ENCODE results near the gene EPB41L1. TPM values are rescaled to one million over a fixed set of nuclear protein-coding genes. Genes with fewer than 3 reads are reported as not detected.

EPB41L1 gene
- total and polyA plus RNA-seq, 2 experiments from 2014 or later = 24.1 to 48.7 TPM

DNA sequence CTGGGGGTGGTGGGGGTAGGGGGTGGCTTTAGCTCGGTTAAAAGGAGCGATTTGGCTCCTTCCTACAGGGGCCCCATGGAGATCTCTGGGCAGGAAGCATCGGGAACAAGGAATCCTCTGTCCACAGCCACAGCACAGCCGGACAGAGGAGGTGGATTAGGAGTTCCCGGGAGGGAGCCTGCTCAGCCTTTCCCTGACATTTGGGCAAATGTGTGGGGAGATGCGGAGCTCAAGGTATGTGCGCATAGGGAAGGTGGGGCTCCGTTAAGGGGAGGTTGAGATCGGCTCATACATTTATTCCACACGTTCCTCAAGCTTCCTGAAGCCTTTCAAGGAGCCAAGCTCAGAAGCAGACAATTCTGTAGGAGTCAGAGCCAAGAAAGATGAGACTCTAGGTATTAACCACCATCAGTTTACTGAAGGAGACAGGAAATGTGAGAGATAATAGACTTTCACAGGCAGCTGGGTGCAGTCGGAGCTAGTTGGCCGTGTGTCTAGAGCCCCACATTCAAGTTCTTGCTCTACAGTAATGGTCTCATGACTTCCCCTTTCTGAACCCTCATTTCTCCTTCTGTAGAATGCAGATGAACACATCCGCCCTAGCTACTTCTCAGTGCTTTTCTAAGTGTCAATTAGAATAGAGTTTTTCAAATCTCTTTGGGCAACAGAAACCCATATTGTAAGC lies 40.8 kb upstream of the EPB41L1 start (continued):
- TF ChIP-seq ZNF114 (CRISPR knock-in tag; IDR thresholded peaks at IDR 0.05) (no peak), EZH2 (IDR thresholded peaks at IDR 0.05; ENCODE audit: low read depth, unreplicated experiment) (no peak), CREB1 (CRISPR knock-in tag; IDR thresholded peaks at IDR 0.05; ENCODE audit: low read depth) (no peak), STAT1 (IDR thresholded peaks at IDR 0.05; ENCODE audit: unreplicated experiment) (no peak), ZNF331 (CRISPR knock-in tag; IDR thresholded peaks at IDR 0.05; ENCODE audit: low read depth) (no peak), NANOG (IDR thresholded peaks at IDR 0.05; ENCODE audit: borderline replicate concordance) (no peak), EZH2phosphoT487 (IDR thresholded peaks at IDR 0.05; ENCODE audit: unreplicated experiment) (no peak)
- TF ChIP-seq, protein P1, sequence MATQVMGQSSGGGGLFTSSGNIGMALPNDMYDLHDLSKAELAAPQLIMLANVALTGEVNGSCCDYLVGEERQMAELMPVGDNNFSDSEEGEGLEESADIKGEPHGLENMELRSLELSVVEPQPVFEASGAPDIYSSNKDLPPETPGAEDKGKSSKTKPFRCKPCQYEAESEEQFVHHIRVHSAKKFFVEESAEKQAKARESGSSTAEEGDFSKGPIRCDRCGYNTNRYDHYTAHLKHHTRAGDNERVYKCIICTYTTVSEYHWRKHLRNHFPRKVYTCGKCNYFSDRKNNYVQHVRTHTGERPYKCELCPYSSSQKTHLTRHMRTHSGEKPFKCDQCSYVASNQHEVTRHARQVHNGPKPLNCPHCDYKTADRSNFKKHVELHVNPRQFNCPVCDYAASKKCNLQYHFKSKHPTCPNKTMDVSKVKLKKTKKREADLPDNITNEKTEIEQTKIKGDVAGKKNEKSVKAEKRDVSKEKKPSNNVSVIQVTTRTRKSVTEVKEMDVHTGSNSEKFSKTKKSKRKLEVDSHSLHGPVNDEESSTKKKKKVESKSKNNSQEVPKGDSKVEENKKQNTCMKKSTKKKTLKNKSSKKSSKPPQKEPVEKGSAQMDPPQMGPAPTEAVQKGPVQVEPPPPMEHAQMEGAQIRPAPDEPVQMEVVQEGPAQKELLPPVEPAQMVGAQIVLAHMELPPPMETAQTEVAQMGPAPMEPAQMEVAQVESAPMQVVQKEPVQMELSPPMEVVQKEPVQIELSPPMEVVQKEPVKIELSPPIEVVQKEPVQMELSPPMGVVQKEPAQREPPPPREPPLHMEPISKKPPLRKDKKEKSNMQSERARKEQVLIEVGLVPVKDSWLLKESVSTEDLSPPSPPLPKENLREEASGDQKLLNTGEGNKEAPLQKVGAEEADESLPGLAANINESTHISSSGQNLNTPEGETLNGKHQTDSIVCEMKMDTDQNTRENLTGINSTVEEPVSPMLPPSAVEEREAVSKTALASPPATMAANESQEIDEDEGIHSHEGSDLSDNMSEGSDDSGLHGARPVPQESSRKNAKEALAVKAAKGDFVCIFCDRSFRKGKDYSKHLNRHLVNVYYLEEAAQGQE (IDR thresholded peaks at IDR 0.05; ENCODE audit: unreplicated experiment) = no peak

DNA sequence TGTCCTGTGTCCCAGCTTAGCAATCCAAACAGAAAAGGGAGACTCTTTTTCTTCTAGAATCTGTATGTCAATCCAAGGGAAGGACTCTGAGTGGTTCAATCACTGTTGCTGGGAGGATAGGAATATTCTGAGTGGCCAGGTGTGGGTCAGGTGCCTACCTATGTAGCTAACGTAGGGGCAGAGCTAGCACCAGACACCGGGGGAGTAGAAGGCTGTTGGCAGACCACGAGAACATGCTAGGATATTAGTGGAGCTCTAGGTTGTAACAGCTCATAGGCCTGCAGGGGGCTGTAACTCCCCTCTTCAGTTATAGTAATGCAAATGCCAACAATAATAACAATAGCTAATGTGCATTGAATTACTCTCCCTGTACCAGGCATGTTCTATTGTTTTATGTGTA lies 39.8 kb upstream of the EPB41L1 start:
- ATAC-seq = peak; percentile 58
- TF ChIP-seq, protein P2, sequence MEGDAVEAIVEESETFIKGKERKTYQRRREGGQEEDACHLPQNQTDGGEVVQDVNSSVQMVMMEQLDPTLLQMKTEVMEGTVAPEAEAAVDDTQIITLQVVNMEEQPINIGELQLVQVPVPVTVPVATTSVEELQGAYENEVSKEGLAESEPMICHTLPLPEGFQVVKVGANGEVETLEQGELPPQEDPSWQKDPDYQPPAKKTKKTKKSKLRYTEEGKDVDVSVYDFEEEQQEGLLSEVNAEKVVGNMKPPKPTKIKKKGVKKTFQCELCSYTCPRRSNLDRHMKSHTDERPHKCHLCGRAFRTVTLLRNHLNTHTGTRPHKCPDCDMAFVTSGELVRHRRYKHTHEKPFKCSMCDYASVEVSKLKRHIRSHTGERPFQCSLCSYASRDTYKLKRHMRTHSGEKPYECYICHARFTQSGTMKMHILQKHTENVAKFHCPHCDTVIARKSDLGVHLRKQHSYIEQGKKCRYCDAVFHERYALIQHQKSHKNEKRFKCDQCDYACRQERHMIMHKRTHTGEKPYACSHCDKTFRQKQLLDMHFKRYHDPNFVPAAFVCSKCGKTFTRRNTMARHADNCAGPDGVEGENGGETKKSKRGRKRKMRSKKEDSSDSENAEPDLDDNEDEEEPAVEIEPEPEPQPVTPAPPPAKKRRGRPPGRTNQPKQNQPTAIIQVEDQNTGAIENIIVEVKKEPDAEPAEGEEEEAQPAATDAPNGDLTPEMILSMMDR (conservative IDR thresholded peaks at IDR 0.05; ENCODE audit: low read depth in 2 of 2) = no peak
- TF ChIP-seq ZNF331 (CRISPR knock-in tag; IDR thresholded peaks at IDR 0.05; ENCODE audit: low read depth) = no peak
- H3K27ac Mint-ChIP-seq = no peak overlapping the region

More for the DNA sequence above, 39.8 kb upstream of the EPB41L1 start:
- Histone ChIP-seq H3F3A (replicated peaks; ENCODE audit: low read depth) (no peaks in the 10 kb centered on the region), H3K27me3 (ENCODE audit: insufficient read depth) (no peaks in the 10 kb centered on the region), H3K9me2 (ENCODE audit: insufficient read depth) (no peaks in the 10 kb centered on the region), H3K27ac (ENCODE audit: low read depth) (no peak overlapping the region), H3K36me3 (ENCODE audit: insufficient read depth) (no peaks in the 10 kb centered on the region), H4K20me1 (replicated peaks; ENCODE audit: insufficient read depth) (no peaks in the 10 kb centered on the region), H3K79me2 (replicated peaks; ENCODE audit: insufficient read depth) (no peaks in the 10 kb centered on the region), H2AFZ (no peak overlapping the region), H3K4me2 (no peak overlapping the region), H3K4me3 (no peak overlapping the region), H3K4me1 (ENCODE audit: insufficient read depth) (peaks cover 15% of the 10 kb centered on the region)
- DNase-seq (ENCODE audit: low spot score) = no peak
- H3K9me3 Mint-ChIP-seq = no peaks in the 10 kb centered on the region; the same call in 2 of the 3 replicates
- H3K4me3 Mint-ChIP-seq = no peak overlapping the region
- peaks cover 33% of the 10 kb centered on the region for H3K4me1 Mint-ChIP-seq
- H3K36me3 Mint-ChIP-seq (ENCODE audit: low read depth) = no peaks in the 10 kb centered on the region
- H3K27me3 Mint-ChIP-seq (ENCODE audit: insufficient read depth, low read depth, poor library complexity) = peaks cover 9% of the 10 kb centered on the region
